GM21367 (cell line): Measurements from ENCODE around the gene PAWR.
"Not testable (repeated sequence)": the region's sequence is repeated elsewhere in the genome, so short reads cannot be mapped to it uniquely, and the experiment has no call there.

ENCODE experiments used
- ATAC-seq: cut with Tn5 transposase; IDR thresholded peaks from one replicate; pipeline ENCODE4 v1.9.1; 2021; ENCODE audit not compliant: unreplicated experiment

PAWR gene

DNA sequence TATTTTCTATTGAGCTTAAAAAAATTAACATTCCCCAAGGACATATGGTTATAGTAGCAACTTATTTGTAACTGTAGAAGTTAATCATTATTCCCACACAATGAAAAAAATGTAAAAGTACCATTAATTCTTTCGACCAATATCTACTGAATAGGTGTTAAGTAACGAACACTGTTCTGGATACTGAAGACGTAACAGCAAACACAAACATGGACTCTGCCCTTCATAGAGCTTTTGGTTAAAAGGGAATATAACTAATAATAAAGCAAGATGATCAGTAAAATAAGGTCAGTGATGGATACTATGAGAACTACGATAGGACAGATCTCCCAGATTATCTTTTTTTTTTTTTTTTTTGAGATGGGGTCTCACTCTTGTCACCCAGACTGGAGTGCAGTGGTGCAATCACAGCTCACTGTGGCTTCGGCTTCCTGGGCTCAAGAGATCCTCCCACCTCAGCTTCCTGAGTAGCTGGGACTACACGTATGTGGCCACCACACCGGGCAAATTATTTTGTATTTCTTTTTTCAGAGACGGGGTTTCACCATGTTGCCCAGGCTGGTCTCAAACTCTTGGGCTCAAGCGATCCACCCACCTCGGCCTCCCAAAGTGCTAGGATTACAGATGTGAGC, 93.9 kb downstream of the PAWR start:
- no peak for ATAC-seq

DNA sequence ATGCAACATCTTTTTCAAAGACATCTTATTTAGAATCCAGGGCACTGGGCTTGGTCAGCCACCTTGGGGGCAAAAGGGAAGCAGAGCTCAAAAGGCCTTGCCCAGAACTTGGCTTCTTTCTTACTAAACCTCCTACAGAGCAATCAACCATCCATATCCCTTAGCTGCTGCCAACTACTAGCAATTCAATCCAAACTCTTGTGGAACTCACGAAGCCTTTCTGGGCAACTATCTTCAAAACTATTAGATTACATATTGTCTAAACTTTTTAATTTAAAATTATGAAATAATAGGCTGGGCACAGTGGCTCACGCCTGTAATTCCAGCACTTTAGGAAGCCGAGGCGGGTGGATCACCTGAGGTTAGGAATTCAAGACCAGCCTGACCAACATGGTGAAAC, 95.5 kb downstream of the PAWR start:
- no peak for ATAC-seq

DNA sequence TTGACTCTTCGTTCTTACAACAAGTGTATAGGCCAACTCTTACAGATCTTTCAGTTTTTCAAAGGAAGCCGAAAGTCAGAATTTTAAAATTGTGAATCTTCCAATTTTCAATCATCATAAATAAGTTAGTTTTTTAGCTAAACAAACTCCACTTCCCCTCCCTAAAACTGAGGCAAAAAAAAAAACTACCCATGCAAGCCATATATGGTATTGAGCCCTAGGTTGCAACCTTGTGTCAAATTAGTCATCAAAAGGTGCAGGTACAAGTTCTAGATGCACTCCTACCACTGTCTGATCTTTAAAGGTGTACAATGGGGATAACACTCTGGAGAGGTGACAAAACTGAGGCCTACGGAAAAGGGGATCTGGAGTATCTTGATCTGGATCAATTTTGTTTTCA, 97.9 kb downstream of the PAWR start:
- ATAC-seq: no peak

DNA sequence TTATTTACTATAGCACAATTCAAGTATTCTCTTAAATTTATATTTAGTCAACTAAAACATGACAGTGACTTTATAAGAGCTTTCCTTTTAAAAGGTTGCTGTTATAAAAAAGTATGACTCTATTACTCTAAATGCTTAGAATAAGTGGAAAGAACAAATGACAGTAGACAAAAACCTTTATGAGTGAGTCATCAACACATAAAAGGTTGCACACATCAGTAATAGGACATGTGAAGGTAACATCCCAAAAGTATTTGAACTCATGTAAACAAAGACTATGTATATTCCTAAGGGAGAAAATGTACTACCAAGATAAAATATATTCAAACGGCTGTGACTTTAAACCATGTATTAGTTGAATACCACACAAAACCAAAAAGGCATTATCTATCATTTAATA, 98.8 kb downstream of the PAWR start:
- ATAC-seq: no peak

DNA sequence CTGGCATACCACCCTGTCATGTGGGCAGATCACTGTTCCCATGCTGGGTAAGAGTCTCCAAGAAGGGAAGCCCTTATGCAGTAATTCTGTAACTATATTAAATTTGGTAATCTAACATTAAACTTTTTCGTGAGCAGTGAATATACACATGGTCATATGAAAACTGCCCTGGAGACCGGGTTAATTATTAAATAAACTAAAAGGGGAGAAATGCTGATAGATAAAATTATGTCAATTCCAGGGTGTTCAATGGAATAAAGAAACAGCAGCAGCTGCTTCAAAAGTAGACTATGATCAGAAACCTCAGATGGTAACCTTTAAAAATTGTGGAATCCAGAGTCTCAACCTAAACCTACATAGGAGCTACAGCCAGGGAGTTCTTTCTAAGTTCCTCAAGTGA, 100.0 kb downstream of the PAWR start:
- no peak for ATAC-seq

DNA sequence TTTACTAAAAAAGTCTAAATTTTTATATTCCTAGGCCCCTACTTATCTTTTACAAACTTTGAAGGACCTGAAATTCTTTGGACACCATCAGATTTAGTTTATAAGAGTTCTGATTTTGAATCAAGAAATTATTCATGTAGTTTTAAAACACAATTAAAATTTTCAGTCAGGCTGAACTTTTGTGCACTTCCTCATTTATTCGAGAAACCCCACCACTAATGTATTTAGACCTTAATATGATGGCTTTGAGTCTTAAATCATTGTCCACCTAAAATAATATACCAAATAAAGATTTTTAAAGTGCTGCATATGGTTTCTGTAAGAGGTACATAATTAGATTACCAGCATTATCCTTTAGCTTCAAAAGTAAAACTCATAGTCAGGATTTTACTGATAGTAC, 103.4 kb downstream of the PAWR start:
- no peak for ATAC-seq

DNA sequence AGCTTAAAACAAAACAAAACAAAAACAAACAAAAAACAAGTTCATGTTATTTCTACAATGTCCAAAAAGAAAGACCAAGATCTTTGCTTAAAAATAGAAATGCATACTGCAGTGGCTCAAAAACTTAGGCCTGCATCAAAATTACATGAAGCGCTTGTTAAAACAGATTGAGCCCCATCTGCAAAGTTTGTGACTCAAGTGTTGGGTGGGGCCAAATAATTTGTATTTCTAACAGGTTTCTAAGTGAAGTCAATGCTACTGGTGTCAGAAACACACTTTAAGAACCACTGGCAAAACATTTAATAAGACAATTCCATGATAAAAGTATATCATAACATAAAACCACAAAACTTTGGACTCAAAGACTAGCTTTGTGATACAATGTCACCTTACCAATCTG, 105.6 kb downstream of the PAWR start:
- no peak for ATAC-seq

DNA sequence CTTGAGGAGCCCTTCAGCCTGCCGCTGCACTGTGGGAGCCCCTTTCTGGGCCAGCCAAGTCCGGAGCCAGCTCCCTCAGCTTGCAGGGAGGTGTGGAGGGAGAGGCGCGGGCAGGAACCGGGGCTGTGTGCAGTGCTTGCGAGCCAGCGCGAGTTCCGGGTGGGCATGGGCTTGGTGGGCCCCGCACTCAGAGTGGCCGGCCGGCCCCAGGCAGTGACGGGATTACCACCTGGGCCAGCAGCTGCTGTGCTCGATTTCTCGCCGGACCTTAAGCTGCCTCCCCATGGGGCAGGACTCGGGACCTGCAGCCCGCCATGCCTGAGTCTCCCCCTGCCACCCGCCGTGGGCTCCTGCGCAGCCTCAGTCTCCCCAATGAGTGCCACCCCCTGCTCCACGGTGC, 116.9 kb downstream of the PAWR start:
- no peak for ATAC-seq

DNA sequence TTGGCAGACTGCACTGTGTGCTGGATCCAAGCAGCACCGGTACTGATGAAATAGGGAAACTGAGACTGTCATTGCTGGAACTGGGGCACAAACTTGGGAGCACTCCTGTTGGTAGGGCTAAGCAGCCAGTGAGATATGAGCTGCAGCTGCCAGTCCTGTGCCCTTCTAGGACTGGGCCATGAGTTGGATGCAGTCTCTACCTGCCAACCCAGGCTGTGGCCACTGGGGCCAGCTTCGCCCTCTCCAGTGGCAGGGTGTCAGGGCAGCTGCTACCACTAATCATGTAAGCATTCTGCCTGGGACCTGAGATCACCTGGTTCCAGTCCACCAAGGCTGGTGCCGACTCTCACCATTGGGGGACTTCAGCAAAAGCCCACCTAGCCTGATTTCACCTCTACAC, 121.1 kb downstream of the PAWR start:
- ATAC-seq: no peak

DNA sequence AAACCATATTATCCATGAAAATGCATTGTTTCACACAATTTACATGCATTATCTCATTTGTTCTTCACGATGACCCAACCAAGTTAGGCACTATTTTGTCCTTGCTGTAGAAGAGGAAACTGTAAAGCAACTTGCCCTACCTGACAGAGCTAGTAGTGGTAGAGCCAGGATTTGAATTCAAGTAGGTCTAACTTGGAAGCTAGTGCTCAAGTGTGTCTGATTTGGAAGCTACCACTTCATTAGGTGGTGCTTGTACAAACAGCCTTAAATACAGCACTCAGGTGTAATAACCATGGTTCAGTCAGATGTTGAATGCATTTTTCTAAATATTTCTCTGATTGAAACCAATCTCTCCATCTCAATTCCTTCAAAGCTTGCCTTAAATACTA, 123.6 kb downstream of the PAWR start:
- no peak for ATAC-seq

DNA sequence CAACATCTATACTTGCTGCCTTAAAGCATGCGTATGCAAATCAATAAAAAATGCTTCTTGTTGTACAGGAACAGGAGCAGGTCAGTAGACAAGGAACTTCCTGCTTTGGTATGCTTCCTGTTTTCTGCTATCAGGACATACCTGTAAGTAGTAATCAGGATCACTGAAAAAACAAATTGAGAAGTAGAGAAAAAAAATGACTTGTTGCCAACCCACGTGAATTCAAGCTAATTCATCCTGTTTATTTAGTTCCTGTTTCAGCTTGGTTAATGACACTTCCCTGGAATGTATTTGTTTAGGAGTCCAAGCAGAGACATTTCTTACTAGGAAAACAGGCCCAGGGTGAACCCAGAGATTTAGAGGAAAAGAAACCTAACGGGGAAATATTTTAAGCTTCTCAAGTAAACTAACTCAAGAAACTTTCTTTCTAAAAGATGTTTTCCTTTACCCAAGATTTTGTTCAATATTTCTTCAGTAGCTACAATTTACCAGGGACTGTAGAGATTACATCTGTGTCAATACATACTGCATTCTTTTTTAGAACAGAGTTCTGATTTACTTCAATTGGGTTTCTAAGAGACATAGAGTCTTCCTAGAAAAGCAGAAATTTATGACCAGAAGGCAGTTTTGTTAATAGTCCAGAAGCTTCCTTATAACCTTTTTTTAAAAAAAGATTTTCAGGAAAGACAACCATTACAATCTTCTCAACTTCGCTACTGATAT, 124.2 kb downstream of the PAWR start:
- no peak for ATAC-seq

DNA sequence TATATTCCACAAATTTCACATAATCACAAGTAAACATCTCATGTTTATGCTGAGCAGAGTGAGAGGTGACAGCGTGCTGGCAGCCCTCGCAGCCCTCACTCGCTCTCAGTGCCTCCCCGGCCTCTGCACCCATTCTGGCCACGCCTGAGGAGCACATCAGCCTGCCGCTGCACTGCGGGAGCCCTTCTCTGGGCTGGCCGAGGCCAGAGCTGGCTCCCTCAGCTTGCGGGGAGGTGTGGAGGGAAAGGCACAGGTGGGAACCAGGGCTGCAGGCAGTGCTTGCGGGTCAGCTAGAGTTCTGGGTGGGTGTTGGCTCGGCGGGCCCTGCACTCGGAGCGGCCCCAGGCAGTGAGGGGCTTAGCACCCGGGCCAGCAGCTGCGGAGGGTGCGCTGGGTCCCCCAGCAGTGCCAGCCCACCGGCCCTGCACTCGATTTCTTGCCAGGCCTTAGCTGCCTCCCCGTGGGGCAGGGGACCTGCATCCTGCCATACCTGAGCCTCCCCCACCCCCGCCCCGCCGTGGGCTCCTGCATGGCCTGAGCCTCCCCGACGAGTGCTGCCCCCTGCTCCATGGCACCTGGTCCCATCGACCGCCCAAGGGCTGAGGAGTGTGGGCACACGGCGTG, 125.9 kb downstream of the PAWR start:
- not testable (repeated sequence) for ATAC-seq

DNA sequence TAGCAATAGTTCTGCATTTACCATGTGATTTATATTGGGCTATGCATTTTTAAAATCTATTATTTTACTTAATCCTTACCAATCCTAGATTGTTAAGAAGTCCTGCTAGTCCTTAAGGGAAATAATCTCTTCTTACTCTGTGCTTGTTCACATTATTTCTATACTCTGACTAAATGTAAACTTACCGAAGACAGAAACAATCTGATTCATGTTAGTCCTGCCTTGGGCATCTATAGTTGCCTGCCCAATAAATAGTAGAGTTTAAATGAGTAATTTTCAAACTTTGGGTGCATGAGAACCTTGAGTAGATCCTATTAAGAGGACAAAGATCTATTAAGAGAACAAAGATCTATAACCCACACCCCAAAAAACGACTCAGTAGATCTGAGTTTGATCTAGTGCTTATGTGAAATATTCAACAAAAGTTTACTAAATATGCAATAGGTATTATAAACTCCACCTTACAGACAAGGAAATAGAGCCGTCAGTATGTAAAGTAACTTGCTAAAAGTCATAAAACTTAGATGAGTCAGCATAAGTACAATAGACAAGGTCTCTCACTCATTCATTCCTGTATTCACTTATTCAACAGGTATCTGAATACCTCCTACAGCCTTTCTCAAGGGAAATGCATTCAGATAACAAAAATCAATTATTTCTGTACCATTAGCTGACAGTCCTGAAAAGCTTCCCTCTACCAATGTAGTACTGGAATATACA, 127.6 kb downstream of the PAWR start:
- ATAC-seq: no peak

DNA sequence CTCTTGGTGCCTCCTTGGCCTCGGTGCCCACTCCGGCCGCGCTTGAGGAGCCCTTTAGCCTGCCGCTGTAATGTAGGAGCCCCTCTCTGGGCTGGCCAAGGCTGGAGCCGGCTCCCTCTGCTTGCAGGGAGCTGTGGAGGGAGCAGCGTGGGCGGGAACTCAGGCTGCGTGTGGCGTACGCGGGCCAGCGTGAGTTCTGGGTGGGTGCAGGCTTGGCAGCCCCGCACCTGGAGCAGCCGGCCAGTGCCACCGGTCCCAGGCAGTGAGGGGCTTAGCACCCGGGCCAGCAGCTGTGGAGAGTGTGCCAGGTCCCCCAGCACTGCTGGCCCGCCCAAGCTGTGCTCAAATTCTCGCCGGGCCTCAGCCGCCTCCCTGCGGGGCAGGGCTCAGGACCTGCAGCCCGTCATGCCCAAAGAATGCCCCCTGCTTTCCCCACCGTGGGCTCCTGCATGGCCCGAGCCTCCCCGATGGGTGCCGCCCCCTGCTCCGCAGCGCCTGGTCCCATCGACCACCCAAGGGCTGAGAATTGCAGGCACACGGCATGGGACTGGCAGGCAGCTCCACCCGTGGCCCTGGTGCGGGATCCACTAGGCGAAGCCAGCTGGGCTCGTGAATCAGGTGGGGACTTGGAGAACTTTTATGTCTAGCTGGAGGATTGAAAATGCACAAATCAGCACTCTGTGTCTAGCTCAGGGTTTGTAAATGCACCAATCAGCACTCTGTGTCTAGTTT, 129.2 kb downstream of the PAWR start:
- ATAC-seq: no peak

DNA sequence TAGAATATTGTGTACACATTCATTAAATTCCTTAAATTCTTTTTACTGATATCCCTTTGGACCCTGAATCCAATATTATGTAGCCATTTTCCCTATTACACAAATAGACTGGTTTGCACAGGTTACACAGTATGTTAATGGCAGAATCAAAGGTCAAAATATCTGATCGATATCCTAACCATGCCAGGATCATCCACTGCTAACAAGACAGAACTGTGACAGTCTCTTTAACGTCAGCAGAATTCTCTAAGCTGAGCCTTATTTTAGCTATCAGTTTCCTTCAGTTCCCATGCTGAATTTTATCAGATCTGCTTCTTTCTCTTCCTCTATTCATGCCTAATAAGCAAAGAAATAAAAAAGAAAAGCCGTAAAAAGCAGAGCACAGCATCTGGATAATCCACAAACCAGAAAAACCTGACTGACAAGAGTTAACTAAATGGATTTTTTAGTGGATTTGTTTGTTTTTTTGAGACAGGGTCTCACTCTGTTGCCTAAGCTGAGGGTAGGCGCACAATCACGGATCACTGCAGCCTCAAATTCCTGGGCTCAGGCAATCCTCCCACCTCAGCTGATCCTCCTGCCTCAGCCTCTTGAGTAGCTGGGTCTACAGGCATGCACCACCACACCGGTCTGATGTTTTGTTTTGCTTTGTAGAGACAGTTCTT, 130.4 kb downstream of the PAWR start:
- ATAC-seq: no peak

DNA sequence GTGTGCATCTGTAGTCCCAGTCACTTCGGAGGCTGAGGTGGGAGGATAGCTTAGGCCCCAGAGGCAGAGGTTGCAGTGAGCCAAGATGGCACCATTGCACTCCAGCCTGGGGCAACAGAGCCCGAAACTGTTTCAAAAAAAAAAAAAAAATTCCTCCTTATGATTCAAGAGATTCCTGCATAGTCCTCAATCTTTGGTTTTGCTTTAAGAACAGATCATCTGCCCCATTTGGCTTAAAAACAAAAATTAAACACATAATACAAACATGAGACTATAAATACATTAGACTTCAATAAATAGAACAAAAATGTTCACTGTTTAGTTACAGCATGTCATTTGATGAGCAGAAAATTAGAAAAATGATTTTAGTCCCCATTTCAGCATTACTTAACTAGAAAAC, 131.2 kb downstream of the PAWR start:
- no peak for ATAC-seq

DNA sequence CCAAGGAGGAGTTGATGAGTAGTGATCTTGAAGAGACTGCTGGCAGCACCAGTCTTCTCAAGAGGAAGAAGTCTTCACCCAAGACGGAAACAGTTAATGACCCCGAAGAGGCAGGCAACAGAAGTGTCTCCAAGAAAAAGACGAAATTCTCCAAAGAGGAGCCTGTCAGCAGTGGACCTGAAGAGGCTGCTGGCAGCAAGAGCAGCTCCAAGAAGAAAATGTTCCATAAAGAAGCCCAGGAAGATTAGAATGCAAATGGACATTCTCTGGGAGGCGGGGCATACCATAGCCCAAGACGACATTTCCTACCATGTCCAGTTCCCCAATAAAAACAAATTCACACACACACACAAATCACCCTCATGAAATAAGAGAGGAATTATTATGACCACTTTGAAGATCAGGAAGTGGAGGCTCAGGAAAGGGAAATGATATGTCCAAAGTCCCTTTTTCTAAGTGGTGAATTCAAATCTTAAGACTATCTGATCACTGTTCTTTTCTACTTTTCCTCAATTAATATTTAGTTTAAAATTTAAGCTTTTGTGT, 131.8 kb downstream of the PAWR start:
- ATAC-seq: no peak

DNA sequence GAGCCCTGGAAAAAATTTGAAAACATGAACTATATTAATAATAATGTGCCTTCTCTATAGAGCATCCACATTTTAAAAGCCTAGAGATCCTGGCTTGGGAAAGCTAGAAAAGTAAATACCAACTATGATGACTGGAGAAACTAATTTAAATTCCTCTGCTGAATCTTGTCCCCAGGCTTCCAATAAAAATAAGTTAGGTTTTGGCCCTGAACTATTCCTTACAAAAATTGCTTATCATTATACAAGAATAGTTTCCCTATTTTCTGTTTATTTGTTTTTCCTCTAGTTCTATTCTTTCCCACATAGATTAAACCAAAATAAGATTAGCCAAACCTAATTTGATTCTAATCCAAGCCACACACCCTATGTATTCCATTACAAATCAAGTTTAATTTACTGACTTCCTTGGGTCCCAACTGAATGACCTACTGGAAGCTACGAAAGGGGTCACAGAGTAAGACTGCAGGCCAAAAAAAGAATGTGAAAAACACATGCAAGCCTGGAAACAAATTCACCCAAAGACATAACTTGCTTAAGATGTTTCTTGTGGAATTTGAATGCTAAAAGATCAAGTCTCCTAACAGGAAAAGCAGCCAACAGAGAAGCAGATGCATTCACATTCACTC, 133.0 kb downstream of the PAWR start:
- ATAC-seq: no peak

DNA sequence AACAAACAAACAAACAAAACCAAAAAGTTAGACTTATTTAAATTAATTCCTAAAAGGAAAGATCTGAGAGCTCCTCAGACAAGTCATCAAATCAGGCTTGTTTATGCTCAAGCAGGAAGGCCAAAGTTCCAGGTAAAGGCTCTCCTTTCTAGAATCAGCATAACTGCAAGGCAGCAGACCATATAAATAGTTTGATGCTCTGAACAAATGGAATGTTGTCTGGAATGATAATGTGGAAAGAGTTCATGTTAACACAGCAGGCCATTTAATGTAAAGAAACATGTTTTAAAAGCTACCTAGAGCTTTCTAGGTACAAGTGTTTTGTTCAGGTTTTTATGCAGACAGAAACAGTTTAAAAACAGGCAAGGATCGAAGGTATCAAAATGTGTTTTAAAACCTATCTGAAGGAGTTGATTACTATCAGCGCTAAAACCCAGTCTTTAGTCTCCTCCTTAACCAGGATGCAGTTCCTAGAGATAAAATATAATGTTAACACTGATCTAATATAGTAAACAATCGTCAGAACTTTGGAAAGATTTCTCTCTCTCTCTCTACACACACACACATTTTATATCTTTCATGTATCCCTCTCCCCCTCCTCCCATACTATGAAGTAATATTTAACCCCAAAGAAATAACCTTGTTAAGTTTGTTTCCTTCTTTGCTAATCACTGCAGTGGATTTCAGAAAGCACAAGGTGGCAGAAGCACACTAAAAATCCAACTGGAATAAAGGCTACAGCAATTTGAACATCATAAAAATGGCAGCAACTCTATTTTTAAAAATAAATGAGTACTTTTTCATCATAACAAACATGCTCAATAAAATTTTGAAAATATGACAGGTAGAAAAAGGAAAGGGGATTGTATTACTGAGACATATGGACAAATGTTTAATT, 135.5 kb downstream of the PAWR start:
- ATAC-seq: no peak
